Measurements from ENCODE around the gene TIMP2. TPM values are rescaled to one million over a fixed set of nuclear protein-coding genes. Genes with fewer than 3 reads are reported as not detected.

The TIMP2 gene
- total RNA-seq, 4 donors from 2014 or later: 32.2 to 70.7 (median 54.6) TPM

DNA sequence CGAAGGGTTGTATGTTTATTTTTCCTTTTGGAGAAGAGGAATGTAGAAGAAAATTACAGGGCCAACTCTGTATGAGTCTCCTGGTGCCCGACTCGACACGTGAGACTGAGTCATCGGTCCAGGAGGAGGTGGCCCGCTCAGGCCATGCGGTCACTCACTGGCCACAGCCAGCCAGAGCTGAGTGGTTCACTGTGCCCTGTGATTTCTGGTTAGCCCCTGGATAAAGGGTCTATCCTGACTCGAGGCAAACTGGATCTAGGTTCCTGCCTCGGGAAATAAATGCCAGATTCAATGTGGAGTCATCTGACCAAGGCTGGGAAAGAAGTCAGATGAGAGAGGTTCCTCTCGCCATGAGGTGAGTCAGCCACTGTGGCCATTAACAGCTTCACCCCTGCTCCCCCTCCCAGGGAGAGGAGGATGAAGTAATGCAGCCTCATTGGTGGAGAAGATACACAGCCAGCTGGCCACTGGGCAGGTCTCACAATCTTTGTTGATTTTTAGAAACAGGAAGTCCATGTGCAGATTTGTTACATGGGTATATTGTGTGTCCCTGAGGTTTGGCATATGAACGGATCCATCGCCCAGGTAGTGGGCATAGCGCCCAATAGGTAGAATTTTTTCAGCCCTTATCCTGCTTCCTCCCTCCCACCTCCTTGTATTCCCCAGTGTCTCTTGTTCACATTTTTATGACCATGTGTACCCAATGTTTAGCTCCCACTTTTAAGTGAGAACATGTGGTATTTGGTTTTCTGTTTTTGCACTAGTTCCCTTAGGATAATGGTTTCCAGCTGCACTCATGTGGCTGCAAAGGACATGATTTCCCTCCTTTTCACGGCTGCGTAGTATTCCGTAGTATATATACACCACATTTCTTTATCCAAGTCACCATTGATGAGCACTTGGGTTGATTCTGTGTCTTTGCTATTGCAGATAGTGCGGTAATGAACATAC, 62.8 kb downstream of the TIMP2 start:
- H3K4me3 ChIP-seq: no peak overlapping the region
- in situ Hi-C loops (cut with MboI; ENCODE audit: low pct_ligation_motif_present in 1 of 4, low pct_unique_long_range_greater_than_20kb in 1 of 4, low sequenced_read_pairs in 3 of 4) (loop anchor here in 3 of 4 donors (5.0 to 10.0 kb wide), 3 partner anchors 95 to 112 kb away; partner anchors contain the start of gene LGALS3BP (in 1 of the 3)), intact Hi-C loops (cut with DNase I; ENCODE audit: low total_unique reads) (no loop called here)
- WGBS, 2 donors (ENCODE audit: low coverage in 1 of 2): 57 to 82% methylated on average over 7 to 17 of the region's 17 CpGs
- H3K4me1 ChIP-seq: peaks cover 3 to 27% (median 6%) of the 10 kb centered on the region in 4 donors
- peak overlapping the region; percentile 67 to 83 (median 76) for H3K27ac ChIP-seq
- no peaks in the 10 kb centered on the region for H3K27me3 ChIP-seq
- H3K9me3 ChIP-seq: no peaks in the 10 kb centered on the region
- TF ChIP-seq POLR2A (IDR thresholded peaks at IDR 0.05): no peak
- peak; percentile 28 to 62 (median 57) for TF ChIP-seq POLR2AphosphoS5 (IDR thresholded peaks at IDR 0.05)
- TF ChIP-seq CTCF (IDR thresholded peaks at IDR 0.05): no peak
- no peak for TF ChIP-seq EP300 (IDR thresholded peaks at IDR 0.05; ENCODE audit: low read depth)
- peak; percentile 73 for DNase-seq
- H3K36me3 ChIP-seq: no peaks in the 10 kb centered on the region

DNA sequence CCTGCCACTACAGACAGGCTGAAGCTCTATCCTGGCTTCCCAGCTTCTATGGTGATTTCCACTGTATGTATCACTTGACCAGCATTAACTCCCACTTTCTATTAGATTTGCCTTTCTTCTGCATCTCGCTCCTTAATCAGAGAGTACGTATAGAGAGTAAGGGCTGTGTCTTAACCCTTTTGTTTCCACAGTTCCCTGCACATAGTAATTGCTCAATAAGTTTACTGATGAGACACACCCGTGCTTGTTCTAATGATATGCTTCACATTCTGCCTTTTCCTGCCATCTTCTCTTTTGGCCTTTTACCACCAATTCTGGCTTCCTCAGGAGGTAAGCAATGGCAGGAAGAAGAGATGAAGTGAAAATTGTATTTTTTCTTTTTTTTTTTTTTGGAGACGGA, 64.0 kb downstream of the TIMP2 start:
- no peak for TF ChIP-seq EP300 (IDR thresholded peaks at IDR 0.05; ENCODE audit: low read depth)
- TF ChIP-seq POLR2AphosphoS5 (IDR thresholded peaks at IDR 0.05): no peak
- no peak for TF ChIP-seq POLR2A (IDR thresholded peaks at IDR 0.05)
- no peak for TF ChIP-seq CTCF (IDR thresholded peaks at IDR 0.05)
- Histone ChIP-seq H3K9me3 (no peaks in the 10 kb centered on the region), H3K27me3 (no peaks in the 10 kb centered on the region), H3K4me1 (peaks cover 2 to 22% (median 4%) of the 10 kb centered on the region in 4 donors), H3K36me3 (no peaks in the 10 kb centered on the region), H3K4me3 (no peak overlapping the region), H3K27ac (peak overlapping the region; percentile 67 to 83 (median 76))
- in situ Hi-C loops (cut with MboI; ENCODE audit: low pct_ligation_motif_present in 1 of 4, low pct_unique_long_range_greater_than_20kb in 1 of 4, low sequenced_read_pairs in 3 of 4) (loop anchor here in 3 of 4 donors (5.0 to 10.0 kb wide), 3 partner anchors 96 to 114 kb away; partner anchors contain the start of gene LGALS3BP (in 1 of the 3)), intact Hi-C loops (cut with DNase I; ENCODE audit: low total_unique reads) (no loop called here)
- no peak for DNase-seq
- 83 to 91% methylated on average over 4 of the region's 4 CpGs for WGBS, 2 donors (ENCODE audit: low coverage in 1 of 2)

GRCh38 chr17:78859051-78859450, 66.1 kb downstream of the TIMP2 start:
- Histone ChIP-seq H3K4me3 (no peak overlapping the region), H3K9me3 (no peaks in the 10 kb centered on the region), H3K27ac (no peak overlapping the region), H3K4me1 (peaks cover 0 to 14% (median 0%) of the 10 kb centered on the region in 4 donors), H3K36me3 (no peaks in the 10 kb centered on the region), H3K27me3 (no peaks in the 10 kb centered on the region)
- intact Hi-C loops (cut with DNase I; ENCODE audit: low total_unique reads): no loop called here
- DNase-seq: no peak
- TF ChIP-seq POLR2AphosphoS5 (IDR thresholded peaks at IDR 0.05): no peak
- no peak for TF ChIP-seq POLR2A (IDR thresholded peaks at IDR 0.05)
- no peak for TF ChIP-seq CTCF (IDR thresholded peaks at IDR 0.05)
- TF ChIP-seq EP300 (IDR thresholded peaks at IDR 0.05; ENCODE audit: low read depth): no peak
- in situ Hi-C loops (cut with MboI; ENCODE audit: low pct_ligation_motif_present in 1 of 4, low pct_unique_long_range_greater_than_20kb in 1 of 4, low sequenced_read_pairs in 3 of 4): no loop called here
- WGBS, 2 donors (ENCODE audit: low coverage in 1 of 2): 76 to 93% methylated on average over 2 to 4 of the region's 4 CpGs

GRCh38 chr17:78857266-78857665, 67.9 kb downstream of the TIMP2 start:
- Histone ChIP-seq H3K27me3 (no peaks in the 10 kb centered on the region), H3K36me3 (no peaks in the 10 kb centered on the region), H3K27ac (no peak overlapping the region), H3K4me1 (peaks cover 0 to 17% (median 0%) of the 10 kb centered on the region in 4 donors), H3K9me3 (no peaks in the 10 kb centered on the region), H3K4me3 (no peak overlapping the region)
- DNase-seq: no peak
- TF ChIP-seq POLR2AphosphoS5 (IDR thresholded peaks at IDR 0.05) (no peak), CTCF (IDR thresholded peaks at IDR 0.05) (no peak), POLR2A (IDR thresholded peaks at IDR 0.05) (no peak), EP300 (IDR thresholded peaks at IDR 0.05; ENCODE audit: low read depth) (no peak)
- in situ Hi-C loops (cut with MboI; ENCODE audit: low pct_ligation_motif_present in 1 of 4, low pct_unique_long_range_greater_than_20kb in 1 of 4, low sequenced_read_pairs in 3 of 4): no loop called here
- 96% methylated on average over 9 of the region's 14 CpGs; no CpG with 5 or more reads in 1 of the 2 donors for WGBS, 2 donors (ENCODE audit: low coverage in 1 of 2)
- intact Hi-C loops (cut with DNase I; ENCODE audit: low total_unique reads): no loop called here
